GM18526 (cell line): ENCODE results near the gene ULK2.

Experiments
- POLR2A ChIP-seq: IDR thresholded peaks from 3 replicates; pipeline ENCODE4 v1.6.1; 2011; ENCODE audit not compliant: insufficient read length; ENCODE audit errors: extremely low read depth

The ULK2 gene

DNA sequence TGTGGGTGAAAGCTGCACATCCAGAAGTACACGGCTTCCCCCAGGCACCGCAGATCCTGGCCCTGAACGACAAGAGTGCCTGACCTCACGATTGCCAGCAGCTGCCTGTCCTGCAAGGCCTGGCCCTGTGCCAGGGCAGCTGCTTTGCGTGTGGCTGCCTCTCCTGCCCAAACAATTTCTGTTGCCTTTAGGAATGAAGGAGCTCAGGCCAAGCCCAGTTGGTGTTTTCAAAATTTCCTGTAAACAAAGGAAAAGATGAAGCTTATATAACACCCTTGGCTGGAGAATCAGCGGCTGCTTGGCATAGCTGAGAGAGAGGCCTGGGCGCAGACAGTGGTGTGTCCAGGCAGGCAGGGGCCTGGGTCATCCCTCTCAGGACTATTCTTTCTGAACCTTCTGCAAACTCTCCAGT lies 139.6 kb downstream of the ULK2 start:
- no peak for TF ChIP-seq POLR2A

DNA sequence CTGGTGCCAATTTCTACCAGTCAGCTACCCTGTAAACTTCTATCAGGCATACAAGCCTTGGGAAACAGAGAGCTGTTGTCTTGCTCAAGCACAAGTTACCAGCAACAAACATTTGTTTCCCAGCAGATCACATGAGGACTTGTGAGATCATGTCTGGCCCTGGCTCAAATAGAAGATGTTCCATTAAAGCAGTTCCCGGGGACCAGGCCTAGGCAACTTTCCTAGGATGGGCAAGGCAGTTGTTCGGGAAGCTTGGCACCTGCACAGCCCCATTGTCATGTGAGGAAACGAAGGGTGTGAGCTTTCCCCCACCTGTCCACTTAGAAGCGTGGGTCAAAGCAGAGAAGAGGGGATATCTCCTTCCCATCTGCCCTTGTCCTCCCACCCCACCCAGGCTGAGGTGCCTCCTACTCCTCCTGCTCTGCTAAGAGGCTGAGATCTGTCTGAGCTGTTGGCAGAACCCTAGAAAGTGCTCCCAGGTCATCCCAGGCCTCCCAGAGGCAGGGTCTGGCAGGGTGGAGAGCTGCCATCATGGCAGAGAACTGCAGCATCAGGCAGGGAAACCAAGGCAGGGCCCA lies 140.1 kb downstream of the ULK2 start:
- TF ChIP-seq POLR2A = no peak

DNA sequence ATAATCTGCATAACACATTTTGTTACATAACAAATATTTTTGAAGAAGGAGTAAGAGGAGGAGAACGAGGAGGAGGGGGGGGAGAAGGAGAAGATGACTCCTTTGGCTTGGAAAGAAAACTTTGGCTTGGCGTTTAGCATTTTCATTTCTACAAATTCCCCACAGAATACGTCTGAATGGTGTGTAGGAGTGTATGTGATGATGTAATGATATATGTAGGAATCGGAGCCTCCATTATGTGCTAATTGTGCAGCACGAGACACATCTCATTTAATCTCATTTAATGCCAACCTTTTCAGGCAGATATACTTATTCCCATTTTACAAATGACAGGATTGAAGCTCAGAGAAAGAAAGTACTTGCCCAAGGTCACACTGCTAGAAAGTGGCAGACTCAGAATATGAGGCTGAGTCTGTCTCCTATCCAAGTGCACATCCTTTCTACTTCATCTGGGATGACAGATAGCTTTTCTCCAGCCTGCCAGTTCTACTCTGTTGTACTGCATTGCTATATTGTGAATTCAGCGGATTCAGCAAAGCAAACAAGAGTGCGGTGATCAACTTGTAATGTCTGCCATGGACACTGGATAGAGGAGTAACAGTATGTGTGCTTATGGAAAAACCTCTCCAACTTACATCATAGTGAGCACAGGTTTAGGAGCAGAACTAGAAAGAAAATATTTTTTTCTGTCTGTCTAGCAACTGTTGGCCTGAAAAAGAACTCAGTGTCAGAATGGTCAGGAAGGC lies 140.9 kb downstream of the ULK2 start:
- TF ChIP-seq POLR2A = no peak

DNA sequence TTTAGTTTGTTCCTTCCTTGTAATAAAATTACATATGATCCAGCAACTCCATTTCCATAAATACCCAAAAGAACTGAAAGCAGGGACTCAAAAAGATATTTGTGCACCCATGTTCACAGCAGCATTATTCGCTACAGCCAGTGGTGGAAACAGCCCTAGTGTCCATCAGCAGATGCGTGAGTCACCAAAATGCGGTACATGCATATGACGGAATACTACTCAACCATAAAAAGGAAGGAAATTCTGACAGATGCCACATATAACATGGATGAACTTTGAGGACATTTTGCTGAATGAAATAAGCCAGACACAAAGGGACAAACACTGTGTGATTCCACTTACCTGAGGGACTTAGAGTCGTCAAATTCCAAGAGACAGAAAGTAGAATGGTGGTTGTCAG lies 142.2 kb downstream of the ULK2 start:
- TF ChIP-seq POLR2A = no peak

DNA sequence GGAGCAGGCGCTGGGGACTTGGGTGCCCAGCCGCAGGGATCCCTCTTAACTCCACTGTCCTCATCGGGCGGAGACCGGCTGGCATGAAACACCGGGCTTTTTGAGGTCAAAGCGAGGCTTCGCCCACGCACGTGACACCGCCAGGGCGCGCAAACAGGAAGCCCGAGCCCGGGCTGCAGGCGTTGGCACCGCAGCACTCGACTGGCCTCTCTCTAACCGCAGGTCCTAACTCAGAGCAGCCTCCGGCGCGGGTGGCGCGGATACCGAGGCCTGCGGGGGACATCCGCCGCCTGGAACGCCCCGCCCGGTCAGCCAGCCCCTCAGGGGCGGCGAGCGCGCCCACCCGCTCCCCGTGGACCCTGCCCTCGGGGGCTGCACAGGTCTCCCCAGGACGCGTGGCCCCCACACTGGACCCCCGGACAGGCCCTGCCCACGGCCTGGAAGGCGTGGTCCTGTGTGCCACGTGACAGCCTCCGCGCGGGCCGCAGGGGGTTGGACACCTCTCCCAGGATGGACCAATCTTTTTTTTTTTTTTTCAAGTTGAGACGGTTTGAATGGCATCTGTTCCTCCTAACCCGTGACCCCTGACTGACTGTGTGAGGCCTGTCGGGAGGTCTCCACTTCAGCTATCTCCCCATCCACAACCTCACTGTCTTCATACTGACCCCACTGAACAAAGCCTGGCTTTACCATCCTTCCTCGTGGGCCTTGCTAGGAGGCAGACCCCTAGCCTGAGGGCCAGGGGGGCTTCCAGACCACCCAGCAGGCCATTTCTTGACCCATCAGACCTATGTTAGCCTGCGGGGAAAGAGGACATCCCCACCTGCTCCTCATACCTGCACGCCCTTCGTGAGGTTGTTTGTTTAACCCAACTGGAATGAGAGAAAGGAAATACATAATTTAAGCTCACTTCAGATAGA lies 143.0 kb downstream of the ULK2 start:
- no peak for TF ChIP-seq POLR2A

DNA sequence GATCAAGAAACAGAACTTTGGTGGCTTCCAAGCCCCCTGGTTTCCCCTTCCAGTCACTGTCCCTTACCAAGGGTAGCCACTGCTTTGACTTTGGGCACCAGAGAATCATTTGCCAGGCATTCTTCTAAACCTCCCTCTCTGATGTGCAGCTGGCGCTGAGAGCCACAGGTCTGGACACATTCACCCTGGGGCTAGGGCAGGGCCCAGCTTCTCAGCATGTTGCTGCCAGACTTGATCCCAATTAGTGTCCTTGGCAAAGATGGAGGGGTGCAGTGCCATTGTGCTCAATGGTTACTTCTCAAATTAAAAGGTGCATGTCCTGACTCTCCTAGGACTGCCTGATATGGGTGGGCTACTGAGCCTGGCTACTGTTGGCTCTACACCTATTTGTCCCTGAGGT lies 143.8 kb downstream of the ULK2 start:
- no peak for TF ChIP-seq POLR2A
